ENCODE measurements around the gene ACADS.

DNA sequence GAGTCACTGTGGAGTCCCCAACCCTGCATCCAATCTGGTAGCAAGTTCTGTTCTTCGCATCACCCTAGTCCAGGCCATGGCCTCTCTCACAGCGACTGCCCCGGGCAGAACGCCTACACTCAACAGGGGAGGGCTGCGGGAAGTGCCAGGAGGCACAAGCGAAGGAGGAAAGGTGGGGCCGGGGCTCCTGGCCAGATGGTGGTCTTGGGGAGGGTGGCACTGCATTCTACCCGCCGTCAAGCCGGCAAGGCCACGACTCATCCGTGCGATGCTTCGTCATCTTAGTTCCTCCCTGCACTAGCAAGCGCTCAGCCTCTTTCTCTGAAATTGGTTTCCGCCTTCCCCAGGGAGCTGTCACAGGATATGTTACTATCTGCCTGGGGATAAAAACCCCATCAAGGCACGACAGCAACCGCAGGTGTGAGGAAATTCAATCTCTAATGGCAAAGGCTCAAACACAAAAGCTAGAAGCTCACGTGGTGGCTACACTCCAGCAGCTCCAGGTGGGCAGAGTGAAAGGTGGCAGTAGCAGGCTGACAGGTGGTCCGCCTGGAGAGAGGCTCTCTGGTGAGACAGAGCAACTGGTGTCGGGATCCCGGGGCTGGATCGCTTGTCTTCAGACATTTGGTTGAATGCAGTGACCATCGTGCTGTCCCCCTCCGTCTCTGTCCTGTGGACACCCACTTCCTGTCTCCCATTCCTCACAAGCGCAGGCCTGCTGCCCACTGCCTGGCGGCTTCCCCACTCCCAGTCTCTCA lies 34.1 kb downstream of the ACADS start:
- TF ChIP-seq RFX5 (IDR thresholded peaks at IDR 0.05) (no peak), POLR2A (IDR thresholded peaks at IDR 0.05; ENCODE audit: low read length) (no peak), CTCF (IDR thresholded peaks at IDR 0.05) (no peak), POLR2AphosphoS2 (conservative IDR thresholded peaks at IDR 0.05; ENCODE audit: low read length) (no peak), RAD21 (conservative IDR thresholded peaks at IDR 0.05 in 1 of 2, IDR thresholded peaks at IDR 0.05 in 1 of 2) (no peak), CHD4 (IDR thresholded peaks at IDR 0.05; ENCODE audit: borderline replicate concordance) (no peak), TFCP2L1 (CRISPR knock-in tag; IDR thresholded peaks at IDR 0.05) (no peak), KDM1A (IDR thresholded peaks at IDR 0.05; ENCODE audit: low read depth) (no peak), CHD2 (IDR thresholded peaks at IDR 0.05; ENCODE audit: low read length, partially characterized antibody) (no peak), RCOR1 (IDR thresholded peaks at IDR 0.05; ENCODE audit: low read depth, low read length) (no peak)
- TF ChIP-seq, protein P1, sequence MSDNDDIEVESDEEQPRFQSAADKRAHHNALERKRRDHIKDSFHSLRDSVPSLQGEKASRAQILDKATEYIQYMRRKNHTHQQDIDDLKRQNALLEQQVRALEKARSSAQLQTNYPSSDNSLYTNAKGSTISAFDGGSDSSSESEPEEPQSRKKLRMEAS (IDR thresholded peaks at IDR 0.05): no peak
- TF ChIP-seq, protein P2, sequence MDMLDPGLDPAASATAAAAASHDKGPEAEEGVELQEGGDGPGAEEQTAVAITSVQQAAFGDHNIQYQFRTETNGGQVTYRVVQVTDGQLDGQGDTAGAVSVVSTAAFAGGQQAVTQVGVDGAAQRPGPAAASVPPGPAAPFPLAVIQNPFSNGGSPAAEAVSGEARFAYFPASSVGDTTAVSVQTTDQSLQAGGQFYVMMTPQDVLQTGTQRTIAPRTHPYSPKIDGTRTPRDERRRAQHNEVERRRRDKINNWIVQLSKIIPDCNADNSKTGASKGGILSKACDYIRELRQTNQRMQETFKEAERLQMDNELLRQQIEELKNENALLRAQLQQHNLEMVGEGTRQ (IDR thresholded peaks at IDR 0.05): no peak
- TF ChIP-seq, protein P3, sequence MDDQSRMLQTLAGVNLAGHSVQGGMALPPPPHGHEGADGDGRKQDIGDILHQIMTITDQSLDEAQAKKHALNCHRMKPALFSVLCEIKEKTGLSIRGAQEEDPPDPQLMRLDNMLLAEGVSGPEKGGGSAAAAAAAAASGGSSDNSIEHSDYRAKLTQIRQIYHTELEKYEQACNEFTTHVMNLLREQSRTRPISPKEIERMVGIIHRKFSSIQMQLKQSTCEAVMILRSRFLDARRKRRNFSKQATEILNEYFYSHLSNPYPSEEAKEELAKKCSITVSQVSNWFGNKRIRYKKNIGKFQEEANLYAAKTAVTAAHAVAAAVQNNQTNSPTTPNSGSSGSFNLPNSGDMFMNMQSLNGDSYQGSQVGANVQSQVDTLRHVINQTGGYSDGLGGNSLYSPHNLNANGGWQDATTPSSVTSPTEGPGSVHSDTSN (IDR thresholded peaks at IDR 0.05): no peak

Data from A549 (cell line).